Lower leg skin (tissue), 3 donors: ENCODE results near the gene FAM107B.

Experiments
- POLR2A ChIP-seq, 2 donors: fragments of 450-650 bp; IDR thresholded peaks; one replicate each; pipeline ENCODE4 v1.6.1; 2016 to 2017; ENCODE audit warnings: antibody characterized with exemption in 2 of 2, mild to moderate bottlenecking in 1 of 2, moderate library complexity in 1 of 2
- TF ChIP-seq, protein P1 (sequence below), 3 donors: fragments of 450-650 bp; IDR thresholded peaks; one replicate each; pipeline ENCODE4 v1.5.1; 2016; ENCODE audit warnings: antibody characterized with exemption in 3 of 3, mild to moderate bottlenecking in 3 of 3, moderate library complexity in 2 of 3

DNA sequence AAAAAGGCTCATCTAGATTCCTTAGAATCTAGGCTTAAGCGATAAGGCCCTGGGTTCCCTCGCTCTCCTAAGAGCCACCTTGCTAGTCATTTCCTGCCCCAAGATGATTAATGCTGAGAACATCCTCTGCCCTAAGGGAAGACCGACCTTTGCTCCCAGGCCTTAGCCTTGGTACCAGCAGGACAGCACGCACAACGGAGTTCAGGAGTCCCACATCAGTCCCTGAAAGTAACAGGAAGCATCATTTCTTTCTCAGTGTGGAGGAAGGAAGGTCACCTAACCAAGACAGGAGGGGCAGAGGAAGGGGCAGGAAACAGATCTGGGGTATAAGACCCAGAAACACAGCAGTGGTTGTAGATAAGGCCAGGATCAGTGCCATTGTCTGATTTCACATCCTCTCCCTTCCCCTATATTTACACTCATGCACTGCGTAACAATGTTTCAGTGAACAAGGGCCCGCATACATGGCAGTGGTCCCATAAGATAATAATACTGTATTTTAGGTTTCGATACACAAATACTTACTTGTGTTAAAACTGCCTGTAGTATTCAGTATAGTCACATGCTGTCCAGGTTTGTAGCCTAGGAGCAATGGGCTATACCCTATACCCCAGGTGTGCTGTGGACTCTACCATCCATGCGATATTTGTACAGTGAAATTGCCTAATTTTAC, 8.1 kb upstream of the FAM107B start:
- TF ChIP-seq, protein P1, sequence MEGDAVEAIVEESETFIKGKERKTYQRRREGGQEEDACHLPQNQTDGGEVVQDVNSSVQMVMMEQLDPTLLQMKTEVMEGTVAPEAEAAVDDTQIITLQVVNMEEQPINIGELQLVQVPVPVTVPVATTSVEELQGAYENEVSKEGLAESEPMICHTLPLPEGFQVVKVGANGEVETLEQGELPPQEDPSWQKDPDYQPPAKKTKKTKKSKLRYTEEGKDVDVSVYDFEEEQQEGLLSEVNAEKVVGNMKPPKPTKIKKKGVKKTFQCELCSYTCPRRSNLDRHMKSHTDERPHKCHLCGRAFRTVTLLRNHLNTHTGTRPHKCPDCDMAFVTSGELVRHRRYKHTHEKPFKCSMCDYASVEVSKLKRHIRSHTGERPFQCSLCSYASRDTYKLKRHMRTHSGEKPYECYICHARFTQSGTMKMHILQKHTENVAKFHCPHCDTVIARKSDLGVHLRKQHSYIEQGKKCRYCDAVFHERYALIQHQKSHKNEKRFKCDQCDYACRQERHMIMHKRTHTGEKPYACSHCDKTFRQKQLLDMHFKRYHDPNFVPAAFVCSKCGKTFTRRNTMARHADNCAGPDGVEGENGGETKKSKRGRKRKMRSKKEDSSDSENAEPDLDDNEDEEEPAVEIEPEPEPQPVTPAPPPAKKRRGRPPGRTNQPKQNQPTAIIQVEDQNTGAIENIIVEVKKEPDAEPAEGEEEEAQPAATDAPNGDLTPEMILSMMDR (IDR thresholded peaks at IDR 0.05): no peak
- no peak for TF ChIP-seq POLR2A (IDR thresholded peaks at IDR 0.05)
